GM23338 (cell line): ENCODE results near the gene PNKP.

Experiments
- EZH2 ChIP-seq: fragments of 200-600 bp; sonication (generic); IDR thresholded peaks from one replicate; pipeline ENCODE4 v1.8.0; 2017; ENCODE audit warnings: antibody characterized with exemption, mild to moderate bottlenecking, low read depth; ENCODE audit not compliant: unreplicated experiment
- NANOG ChIP-seq: IDR thresholded peaks from 2 replicates; pipeline ENCODE4 v1.6.1; 2016; ENCODE audit warnings: antibody characterized with exemption, borderline replicate concordance
- POLR2AphosphoS5 ChIP-seq: IDR thresholded peaks from 2 replicates; pipeline ENCODE4 v1.6.1; 2016; ENCODE audit warnings: antibody characterized with exemption, low read depth
- STAT1 ChIP-seq: IDR thresholded peaks from one replicate; pipeline ENCODE4 v1.6.1; 2016; ENCODE audit warnings: antibody characterized with exemption; ENCODE audit not compliant: unreplicated experiment
- TF ChIP-seq, protein P1 (sequence below), 2 experiments: fragments of 200-600 bp in 1 of 2; sonication (generic) in 1 of 2; conservative IDR thresholded peaks; 2 replicates each; pipeline versions ENCODE4 v1.5.1 to v1.6.1; 2016 to 2017; ENCODE audit warnings: antibody characterized with exemption in 2 of 2, low read depth in 2 of 2, mild to moderate bottlenecking in 2 of 2, moderate library complexity in 1 of 2

DNA sequence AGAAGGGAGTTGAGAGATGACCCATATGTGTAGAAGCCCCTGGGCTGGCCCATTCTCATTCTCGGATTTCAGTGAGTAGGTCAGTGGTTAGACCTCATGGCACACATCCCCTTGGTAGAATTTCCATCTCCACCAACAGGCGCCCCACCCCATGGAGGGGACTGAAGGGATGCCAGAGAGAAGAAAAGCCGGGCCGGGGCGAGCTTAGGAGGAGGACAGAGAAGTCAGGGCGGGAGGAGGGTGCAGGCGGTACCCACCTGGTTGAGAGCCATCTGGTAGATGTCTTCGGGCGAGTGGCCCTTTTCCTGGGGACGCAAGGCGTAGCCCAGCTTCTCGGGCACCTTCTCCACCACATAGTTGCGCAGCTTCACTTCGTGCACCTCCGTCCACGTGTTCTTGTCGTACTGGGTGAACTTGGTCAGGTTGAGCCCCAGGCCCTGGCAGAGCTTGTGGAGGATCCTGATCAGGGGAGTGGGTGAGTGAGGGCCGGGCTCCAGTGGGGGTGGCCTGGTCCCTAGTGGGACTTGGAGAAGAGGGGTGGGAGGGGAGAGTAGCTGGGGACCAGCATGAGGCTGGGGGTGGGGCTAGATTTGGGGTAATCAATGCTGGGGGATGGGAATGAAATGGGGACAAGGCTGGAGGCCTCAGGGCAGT, 26.8 kb upstream of the PNKP start:
- TF ChIP-seq, protein P1, sequence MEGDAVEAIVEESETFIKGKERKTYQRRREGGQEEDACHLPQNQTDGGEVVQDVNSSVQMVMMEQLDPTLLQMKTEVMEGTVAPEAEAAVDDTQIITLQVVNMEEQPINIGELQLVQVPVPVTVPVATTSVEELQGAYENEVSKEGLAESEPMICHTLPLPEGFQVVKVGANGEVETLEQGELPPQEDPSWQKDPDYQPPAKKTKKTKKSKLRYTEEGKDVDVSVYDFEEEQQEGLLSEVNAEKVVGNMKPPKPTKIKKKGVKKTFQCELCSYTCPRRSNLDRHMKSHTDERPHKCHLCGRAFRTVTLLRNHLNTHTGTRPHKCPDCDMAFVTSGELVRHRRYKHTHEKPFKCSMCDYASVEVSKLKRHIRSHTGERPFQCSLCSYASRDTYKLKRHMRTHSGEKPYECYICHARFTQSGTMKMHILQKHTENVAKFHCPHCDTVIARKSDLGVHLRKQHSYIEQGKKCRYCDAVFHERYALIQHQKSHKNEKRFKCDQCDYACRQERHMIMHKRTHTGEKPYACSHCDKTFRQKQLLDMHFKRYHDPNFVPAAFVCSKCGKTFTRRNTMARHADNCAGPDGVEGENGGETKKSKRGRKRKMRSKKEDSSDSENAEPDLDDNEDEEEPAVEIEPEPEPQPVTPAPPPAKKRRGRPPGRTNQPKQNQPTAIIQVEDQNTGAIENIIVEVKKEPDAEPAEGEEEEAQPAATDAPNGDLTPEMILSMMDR (conservative IDR thresholded peaks at IDR 0.05; ENCODE audit: low read depth in 2 of 2) = no peak
- TF ChIP-seq POLR2AphosphoS5 (no peak), EZH2 (no peak), STAT1 (no peak), NANOG (no peak)
